SH-SY5Y (cell line): Measurements from ENCODE around the gene DHRS3.

Experiments used
- GATA2 ChIP-seq: IDR thresholded peaks from 2 replicates; pipeline ENCODE4 v1.6.1; 2011; ENCODE audit warnings: mild to moderate bottlenecking, low read depth, low read length
- GATA3 ChIP-seq: IDR thresholded peaks from 2 replicates; pipeline ENCODE4 v1.6.1; 2011; ENCODE audit warnings: low read depth, mild to moderate bottlenecking, low read length, moderate library complexity

Gene DHRS3

DNA sequence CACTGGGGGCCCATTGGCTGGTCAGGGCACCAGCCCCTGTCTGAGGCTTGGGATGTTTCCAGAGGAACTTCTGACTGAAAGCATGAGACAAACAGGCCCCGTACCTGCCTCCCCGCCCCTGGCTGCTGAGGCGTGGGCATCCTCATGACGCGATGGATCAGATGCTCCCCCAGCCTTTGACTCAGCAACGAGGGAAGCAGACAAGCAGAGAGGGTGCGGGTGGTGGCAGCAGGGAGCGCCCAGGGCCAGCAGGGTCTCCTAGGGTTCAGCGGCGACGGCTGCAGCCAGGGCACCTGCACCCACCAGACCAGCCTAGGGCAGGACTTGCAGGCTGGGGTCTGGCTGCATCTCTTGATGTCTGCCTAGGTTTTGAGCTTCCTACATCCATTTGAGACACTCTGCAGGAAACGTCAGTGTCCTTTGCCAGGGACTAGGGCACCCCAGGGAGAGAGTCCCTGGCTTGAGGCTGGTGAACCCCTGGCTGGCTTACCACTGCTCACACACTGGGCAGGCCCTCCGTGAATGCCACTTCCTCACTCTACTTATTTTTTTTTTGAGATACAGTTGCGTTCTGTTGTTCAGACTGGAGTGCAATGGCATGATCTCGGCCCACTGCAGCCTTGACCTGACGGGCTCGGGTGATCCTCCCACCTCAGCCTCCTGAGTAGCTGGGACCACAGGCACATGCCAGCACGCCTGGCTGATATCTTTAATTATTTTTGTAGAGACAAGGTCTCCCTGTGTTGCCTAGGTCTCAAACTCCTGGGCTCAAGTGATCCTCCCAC lies 63.3 kb downstream of the DHRS3 start:
- no peak for TF ChIP-seq GATA2
- TF ChIP-seq GATA3: no peak

DNA sequence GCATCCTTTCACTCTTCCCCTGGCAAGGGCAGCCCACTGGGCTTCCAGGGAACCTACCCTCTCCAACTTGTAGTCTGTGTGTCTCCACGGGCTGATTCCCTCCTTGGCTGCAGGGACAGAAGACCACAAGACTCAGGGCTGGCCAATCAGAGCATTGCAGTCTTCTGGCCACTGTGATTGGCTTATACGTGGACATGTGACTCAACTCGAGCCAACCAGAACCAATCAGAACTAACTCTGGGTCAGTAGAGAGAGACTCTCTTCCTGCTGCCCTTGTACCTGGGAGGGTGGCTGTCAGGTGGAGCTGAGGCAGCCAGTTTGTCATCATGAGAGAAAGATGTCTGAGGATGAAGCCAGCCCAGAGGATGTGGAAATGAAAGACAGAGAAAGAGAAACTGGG lies 64.0 kb downstream of the DHRS3 start:
- TF ChIP-seq GATA2 (no peak), GATA3 (no peak)

DNA sequence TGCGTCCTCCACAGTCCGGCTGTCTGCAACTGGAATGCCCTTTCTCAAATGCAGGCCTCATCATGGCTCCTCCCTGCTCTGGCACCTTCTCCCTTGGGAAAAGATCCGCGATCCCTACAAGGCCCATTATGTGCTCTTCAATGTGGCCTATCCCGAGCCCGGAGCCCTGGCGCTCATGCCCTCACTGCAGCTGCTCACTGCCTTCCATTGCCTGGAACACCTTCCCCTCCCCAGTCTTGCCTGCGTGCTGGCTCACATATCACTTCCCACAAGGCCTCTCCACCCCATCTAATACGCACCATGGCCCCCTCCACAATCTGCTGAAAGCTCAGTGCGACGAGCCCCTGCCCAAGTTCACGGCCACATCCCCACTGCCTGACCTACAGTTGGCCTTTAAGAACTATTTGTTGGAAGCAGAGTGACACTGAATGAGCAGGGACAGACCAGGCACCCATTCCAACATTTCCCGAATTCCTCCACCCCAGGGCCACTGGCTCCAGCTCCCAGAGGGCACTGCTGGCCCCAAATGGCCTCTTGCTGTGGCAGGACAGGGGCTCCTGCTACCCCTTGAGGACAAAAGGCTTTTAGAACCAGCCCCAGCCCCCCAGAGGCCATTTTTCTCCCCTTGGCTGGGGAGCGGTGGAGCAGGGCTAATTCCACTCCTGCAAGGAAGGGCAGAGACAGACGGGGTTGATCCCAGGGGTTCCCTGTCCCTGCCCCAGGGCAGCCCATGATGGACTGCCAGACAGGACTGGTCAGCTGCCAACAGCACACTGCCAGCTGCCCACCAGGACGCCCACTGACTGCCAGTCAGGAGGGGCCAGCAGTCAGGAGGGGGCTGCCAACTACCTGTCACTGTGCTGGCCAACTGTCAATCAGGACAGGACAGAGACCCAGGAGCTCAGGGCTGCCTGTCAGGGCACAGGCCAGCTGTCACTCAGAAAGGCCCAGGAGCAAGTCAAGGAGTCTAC lies 64.8 kb downstream of the DHRS3 start:
- no peak for TF ChIP-seq GATA2
- no peak for TF ChIP-seq GATA3

DNA sequence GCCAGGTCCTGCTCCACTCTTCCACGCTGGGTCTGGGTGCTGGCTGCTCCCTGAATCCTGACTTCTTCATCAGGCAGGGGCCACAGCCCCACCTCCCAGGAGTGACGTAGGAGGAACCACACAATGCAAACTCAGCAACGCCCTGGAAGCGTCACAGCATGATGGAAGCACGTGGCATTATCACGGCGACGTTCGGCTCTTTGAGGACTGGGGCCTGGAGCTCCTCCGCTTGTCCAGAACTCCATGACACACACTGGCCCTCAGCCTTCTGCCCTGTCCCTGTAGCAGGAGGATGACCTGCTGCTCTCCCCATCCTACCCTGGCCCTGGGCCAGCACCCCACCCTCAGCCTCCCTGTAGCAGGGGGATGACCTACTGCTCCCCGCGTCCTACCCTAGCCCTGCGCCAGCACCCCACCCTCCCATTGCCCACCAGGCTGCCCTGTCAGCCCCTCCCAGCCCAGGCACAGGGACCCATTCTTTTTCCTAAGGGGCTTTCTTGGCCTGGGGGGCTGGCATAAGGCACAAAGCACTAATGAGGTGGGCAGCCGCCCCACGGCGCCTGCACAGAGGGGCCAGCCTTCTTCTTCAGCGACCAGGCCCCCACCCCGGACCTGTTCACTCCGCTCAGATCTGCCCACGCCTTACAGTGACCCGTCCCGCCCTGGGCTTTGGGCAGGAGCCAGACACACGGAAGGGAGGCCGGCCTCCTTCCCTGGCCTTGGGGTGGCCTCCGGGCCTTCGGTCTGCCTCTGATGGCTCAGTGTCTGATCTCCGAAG lies 65.7 kb downstream of the DHRS3 start:
- TF ChIP-seq GATA3 (no peak), GATA2 (no peak)

DNA sequence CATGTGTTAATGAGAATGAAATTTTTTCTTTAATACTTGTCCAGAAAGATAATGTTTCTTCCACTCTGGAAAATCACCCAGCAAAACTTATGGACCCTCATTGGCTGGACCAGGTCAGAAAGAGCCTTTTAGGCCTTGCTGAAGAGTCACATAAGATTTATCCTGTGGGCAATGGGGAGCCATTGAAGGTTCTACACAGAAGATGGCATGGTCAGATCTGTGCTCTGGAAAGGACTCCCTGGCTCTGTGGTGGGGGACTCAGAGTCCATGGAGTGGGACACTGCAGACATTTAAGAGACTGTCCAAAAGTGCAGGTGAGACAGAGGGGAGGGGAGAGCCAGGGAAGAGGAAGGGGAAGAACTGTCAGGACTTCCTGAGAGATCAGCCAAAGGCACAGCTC lies 66.4 kb downstream of the DHRS3 start:
- TF ChIP-seq GATA3 (no peak), GATA2 (no peak)

DNA sequence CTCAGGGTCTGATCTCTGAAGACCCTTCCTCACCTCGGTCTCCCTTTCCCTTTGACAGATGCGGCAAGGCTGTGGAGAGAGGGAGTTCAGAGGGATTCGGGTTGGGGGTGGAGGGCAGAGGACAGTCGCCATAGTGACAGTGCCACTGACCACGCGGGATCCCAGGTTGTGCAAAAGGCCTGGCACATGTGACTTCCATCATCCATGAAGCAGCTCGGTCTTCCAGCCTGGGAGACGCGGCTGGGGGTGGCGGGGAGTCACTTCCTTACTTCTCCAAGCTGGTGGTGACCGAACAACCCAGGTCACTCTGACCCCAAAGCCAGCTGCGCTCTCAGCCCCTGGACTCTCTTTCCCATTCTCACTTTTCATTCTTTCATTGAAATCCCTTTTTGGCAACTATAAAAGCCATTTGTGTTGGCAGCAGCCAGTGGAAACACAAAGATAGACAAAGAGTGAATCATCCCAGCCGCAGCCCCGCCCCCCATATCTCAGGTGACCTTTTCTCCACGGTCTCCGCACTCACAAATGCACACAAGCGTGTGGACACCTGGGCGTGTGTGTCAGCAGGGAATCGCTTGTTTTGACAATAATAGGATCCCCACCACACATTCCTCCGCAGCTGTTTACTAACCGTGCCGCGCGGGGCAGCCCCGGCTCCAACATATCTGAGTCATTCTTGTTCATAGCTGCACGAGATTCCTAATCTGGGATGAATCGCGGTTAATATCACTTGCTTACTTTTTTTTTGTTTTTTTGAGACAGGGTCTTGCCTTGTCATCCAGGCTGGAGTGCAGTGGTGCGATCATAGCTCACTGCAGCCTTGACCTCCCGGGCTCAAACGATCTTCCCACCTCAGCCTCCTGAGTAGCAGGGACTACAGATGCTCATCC lies 68.3 kb downstream of the DHRS3 start:
- TF ChIP-seq GATA3 (no peak), GATA2 (no peak)

DNA sequence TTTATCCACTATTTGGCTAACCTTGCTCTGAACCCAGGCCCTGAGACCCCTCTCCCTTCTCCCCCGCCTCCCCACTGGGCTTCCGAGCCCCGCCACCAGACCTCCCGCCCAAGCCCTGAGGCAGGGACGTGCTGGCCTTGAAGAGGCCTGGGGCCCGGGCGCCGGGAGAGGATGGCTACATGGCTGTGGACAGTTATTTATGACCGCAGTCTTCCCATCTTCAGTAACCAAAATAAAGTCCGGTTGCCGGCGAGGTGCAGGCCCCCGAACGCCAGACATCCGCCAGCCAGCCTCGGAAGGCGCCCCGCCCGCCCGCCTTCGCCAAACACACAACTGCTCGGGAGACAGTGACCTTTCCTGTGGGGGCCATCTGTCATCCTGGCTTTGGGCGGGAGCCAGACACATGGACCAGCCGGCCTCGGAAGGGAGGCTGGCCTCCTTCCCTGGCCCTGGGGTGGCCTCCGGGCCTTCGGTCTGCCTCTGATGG lies 69.0 kb downstream of the DHRS3 start:
- no peak for TF ChIP-seq GATA2
- no peak for TF ChIP-seq GATA3

DNA sequence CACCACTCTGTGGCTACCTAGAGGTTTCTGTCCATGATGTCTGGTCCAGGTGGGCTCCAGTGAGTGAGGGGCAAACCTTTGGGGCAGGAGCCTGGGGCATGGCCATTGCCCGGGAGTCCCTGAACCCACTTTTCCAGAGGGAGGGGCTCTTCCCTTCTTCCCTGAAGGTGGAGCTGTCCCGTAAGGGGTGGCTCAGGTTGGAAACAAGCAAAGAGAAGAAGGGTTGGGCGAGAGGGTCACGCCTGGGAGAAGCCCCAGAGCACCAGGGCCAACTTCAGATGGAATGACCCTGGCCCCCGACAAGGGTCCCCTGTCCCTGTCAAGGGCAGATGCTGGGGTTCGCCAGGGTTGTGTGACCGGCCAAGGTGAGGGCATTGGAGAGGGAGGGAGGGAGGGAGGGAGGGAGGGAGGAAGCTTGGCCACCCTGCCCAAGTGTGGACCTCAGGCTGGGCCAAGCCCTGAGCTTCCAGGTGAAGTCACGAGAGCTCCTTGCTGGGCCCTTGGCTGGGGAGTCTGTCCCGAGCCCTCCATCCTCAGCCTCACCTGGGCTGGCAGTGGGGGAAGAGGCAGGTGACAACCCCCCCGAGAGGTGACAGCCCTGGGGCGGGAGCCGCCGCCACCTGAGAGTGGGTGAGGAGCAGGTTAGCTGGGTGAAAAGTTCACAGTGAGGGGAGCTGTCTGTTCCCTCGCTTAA lies 69.6 kb downstream of the DHRS3 start:
- TF ChIP-seq GATA2 (no peak), GATA3 (no peak)

DNA sequence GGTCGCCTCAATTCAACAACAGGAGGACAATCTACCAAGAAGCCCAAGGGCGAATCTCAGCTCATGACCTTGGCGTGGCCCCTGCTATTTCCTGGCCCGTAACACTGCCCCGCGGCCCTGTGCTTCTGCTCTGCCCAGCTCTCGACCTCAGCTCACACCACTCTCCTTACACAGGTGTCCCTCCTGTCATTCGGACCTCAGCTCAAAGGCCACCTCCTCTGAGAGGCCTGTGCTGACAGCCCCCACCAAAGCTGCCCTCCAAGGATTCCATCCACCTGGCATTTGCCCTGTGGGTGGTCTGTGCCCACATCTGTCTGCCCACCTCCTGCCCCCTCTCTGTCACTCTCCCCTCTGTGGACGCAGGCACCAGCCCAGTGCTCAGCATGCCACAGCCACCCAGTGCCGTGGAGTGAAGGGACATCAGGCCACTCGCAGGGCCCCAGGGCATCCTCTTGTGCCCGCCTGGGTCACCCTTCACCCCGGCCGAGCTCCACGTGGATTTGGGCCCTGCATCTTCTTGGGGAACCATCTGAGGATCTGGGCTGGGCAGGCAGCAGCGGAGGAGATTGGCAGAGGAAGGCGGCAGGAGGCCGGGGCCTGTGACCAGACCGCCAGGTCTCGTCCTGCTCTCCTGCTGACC lies 70.3 kb downstream of the DHRS3 start:
- no peak for TF ChIP-seq GATA3
- TF ChIP-seq GATA2: no peak

DNA sequence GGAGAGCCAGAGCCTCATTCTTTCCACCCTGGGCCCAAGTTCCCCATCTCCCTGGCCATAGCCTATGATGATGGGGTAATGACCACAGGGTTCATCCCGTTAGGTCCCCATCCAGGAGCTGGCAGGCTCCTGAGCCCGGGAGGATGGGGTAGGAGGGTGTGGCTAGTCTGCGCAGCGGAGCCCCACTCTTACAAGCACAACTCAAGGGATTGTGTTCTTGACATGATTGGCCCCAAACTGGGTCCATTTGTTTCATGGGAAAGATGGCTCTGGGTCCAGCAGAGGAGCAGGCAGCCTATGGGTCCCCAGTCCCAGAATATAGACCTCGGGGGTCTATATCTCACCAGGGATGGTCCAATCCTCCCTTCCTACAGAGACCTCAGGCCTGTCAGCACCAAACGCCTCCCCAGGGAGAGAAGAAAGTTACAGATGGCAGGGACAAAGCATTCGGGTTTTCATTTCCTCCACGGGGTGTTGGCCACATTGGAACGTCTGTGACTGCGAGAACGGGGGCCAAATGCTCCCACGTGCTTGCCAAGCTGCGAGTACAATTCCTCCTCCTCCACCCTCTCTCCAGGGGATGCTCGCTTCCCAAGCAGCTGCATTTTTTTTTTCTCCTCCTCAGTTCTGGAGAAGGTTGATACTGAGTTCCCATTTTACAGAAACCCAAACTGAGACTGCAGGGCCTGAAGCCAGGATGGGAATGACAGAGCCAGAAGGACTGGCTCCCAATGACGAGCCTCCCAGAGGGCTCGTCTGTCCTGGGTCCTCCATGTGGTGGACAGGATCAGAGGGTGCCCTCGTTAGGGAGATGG lies 71.0 kb downstream of the DHRS3 start:
- no peak for TF ChIP-seq GATA3
- TF ChIP-seq GATA2: no peak

DNA sequence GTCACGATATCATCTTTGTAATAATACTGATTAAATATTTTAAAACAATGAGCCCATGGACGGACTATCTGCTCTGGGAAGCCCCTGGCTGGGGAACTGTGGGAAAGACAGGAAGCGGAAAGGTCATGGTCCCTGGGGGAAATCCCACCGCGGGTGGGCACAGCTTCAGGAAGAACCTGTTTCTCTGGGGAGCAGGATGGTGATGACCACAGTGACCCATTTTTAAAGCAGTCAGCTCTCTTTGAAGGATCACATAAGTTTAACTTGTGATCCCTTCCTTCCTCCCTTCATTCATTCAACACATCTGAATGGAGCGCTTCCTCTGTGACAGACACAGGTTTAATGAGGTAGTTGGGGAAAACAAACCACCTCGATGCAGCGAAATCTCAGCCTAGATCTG lies 73.0 kb downstream of the DHRS3 start:
- TF ChIP-seq GATA2: no peak
- TF ChIP-seq GATA3: no peak
